GM19099 (cell line): ENCODE results near the gene PWWP2A.
A peak's percentile ranks its signal among the peaks of the same experiment; 100 is the strongest.

ENCODE experiments used
- POLR2A ChIP-seq: IDR thresholded peaks from 3 replicates; pipeline ENCODE4 v1.6.1; 2011; ENCODE audit warnings: low read depth; ENCODE audit not compliant: insufficient read length; ENCODE audit errors: extremely low read depth

PWWP2A gene

GRCh38 chr5:160152287-160152686 is 33.0 kb upstream of the PWWP2A start:
- no peak for TF ChIP-seq POLR2A

DNA sequence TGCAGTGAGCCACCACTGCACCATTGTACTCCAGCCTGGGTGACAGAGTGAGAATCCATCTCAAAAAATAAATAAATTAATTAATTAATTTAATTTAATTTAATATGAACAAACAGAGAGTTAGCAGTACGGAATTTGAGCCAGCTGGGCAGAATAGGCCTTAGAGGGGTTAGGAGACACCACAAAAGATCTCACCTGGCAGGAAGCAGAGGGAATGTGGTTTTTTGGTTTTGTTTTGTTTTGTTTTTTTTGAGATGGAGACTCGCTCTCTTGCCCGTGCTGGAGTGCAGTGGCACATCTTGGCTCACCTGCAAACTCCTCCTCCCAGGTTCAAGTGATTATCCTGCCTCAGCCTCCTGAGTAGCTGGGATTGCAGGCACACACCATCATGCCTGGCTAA is 31.8 kb upstream of the PWWP2A start:
- TF ChIP-seq POLR2A = no peak

DNA sequence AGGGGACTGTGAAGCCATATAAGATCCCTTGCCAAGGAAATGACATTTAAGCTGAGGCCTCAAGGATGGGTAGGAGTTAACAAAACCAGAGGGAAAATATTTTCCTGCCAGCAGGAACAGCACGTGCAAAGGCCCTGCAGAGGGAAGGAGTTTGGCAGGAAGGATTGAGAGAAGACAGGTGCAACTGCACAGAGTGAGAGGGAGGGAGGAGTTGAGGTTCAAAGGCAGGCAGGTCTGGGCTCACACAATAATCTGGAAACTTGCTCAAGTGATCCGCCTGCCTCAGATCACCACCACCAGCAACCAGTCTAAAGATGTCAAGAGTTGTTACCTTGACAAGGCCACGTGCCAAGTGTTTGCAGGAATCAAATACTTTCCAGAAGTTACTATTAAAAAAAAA is 31.1 kb upstream of the PWWP2A start:
- TF ChIP-seq POLR2A = no peak

- TF ChIP-seq POLR2A = no peak
These were observed 15.1 kb upstream of the PWWP2A start for GRCh38 chr5:160134332-160134731.

DNA sequence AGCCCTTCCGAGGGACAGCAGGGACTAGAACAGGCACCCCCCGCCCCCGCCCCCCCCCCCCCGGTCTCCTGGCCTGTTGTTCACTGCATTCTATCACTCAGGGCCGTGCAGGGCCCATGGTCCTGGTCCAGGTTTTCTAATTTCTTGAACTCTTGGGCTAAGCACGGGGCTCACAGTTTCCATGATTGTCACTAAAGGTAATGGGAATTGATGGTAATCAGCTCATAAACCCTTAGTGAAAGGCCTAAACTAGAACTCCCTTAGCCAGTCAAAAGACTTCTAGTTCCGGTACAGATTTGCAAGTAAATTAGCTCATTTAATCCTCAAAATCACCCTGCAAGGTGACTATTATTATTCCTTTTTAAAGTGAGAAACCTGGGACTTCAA is 14.7 kb upstream of the PWWP2A start:
- no peak for TF ChIP-seq POLR2A

- TF ChIP-seq POLR2A = no peak
These were observed 14.0 kb upstream of the PWWP2A start for GRCh38 chr5:160133071-160133917.

- TF ChIP-seq POLR2A = no peak
These were observed 10.6 kb upstream of the PWWP2A start for GRCh38 chr5:160129841-160130240.

GRCh38 chr5:160128632-160129031 is 9.4 kb upstream of the PWWP2A start:
- TF ChIP-seq POLR2A = no peak

- TF ChIP-seq POLR2A = no peak
These were observed 636 bp upstream of the PWWP2A start for GRCh38 chr5:160119905-160120266.

DNA sequence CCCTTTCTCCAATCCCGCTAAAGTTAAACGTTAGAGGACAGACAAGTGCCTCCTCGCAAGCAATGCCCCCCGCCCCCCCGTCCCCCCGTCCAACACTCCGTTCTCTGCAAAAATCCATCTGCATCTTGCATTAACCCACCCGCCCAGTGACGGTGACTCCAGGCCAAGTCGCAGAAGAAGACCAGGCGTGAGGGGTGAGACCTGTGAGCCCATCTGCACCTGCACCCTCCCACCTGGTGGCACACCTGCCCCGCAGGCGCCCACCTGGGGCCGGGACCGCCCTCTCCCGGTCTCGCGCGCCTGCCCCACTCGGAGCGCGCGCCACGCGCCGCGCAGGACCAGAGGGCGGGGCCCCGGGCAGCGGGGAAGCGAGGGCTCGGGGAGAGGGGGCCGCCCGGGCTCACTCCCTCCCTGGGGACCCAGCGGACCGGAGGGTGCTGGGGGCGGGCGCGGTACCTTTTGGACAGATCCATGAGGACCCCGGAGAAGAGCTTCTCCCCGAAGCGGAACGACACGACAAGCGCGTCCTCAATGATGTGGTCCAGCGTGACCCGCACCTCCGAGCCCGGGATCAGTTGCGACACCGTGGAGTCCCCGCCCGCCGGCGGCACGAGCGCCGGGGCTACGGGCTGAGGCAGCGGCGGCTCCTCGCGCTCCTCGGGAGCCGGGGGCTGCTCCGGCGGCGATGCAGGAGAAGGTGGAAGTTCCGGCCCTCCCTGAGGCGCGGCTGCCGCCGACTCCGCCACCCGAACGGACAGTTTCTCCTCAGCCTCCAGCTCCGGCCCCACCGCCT is 705 bp downstream of the PWWP2A start:
- TF ChIP-seq POLR2A = peak; percentile 45

GRCh38 chr5:160116991-160117390 is 2.3 kb downstream of the PWWP2A start:
- no peak for TF ChIP-seq POLR2A

DNA sequence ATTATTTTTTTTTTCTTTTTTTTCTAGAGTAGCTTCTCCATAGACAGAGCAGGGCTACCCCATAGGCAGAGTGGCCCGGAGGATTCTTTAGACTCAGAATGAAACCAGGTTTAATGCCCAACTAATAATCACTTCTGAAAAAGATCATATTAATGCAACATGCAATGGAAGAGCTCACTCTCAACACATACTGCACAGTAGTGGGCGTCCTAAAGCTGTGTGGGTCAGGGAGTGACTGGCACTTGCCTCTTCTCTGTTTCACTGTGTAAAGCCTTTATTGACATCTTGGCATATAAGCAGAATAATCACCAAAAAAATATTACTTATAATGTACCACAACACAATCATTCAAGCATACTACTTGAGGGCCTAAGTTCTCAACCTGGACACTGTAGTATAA is 11.1 kb downstream of the PWWP2A start:
- no peak for TF ChIP-seq POLR2A

GRCh38 chr5:160105686-160106360 is 13.4 kb downstream of the PWWP2A start:
- no peak for TF ChIP-seq POLR2A

DNA sequence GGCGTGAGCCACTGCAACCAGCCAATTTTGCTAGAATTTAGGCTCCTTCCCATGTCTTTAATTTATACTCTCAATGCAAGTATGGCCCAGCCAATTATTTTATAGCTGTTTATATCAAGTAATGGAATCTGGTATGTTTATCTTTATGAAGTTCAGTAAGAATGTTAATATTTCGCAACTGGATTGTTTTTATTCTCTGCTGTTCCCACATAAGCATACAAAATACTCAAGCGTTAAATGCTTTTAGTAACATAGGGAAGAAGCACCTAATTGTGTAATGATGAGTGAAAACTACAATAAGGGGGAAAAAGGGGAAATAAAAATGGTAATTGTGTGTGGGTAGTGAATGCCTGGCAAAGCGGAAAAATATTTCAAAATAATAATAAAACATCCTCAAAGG is 21.3 kb downstream of the PWWP2A start:
- TF ChIP-seq POLR2A = no peak

DNA sequence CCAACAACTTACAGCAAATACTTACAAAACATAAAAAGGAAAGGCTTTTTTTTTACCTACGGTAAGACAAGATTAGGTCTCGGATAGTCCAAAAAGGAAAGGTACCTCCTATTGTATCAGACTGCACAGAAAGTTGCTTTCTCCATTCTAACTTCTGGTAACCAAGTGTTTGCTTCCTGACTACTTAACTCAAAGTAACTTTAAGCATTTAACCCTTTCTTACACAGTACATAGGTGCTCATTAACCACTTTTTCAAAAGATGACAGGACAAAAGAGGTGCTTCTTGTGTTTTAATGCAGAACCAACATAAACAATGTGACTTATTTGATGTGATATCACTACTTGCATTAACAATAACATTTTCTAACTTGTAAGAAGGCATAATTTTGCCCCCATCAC is 23.1 kb downstream of the PWWP2A start:
- no peak for TF ChIP-seq POLR2A

DNA sequence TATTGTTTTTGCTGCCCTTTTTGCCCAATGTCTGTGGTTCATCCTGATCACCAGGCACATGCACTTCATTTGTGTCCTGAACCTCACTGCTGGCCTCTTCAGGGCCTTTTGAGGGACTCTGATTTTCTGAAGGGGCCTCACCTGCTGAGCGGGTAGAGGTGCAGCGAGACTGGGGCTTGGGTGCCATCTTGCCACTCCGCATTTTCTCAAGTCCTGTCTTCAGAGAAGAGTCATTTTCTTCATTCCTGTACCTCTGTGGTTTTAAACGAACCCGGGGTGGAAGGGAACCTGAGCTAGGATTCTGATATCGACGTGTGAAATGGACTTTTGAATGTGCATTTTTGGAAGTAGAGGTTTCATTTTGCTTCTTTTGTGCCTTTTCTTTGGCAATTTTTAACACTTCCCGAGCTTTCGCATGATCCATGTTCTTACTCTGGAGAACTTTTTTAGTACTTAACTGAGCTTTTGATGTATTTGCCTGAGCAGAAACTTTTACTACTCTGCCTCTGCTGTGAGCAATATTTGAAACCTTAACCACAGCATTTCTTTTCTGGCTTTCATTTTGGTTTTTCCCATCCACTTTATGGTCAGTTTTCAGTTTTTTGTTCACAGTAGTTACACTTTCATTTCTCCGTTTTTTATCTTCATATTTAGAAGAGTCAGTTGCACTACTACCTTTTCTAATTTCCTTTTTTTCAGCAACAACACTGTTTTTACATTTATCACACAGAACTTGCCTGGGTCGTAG is 26.1 kb downstream of the PWWP2A start:
- TF ChIP-seq POLR2A = no peak

DNA sequence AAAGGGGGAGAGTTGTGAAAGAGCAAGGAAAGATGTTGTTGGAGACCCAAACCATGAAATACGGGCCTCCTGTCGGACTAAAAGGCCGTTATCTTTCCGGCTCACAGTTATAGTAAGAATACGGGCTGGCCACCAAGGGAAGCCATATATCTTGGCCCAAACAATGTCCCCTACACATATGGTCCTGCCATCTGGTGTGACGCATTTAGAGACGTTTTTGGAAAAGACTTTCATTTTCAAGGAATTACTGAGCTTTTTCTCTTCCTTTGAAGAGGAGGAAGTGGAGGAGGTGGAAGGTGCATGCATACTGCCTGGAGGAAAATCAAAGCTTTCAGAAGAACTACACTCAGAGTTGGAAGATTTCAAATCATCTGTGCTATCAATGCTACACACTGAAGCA is 26.7 kb downstream of the PWWP2A start:
- TF ChIP-seq POLR2A = no peak
